K562 (cell line): ENCODE results near the gene DEPDC1B. TPM values are rescaled to one million over a fixed set of nuclear protein-coding genes. Genes with fewer than 3 reads are reported as not detected.

Experiments used
- polyA plus RNA-seq, 8 experiments: library from polyadenylated mRNA; depleted of rRNA in 4 of 8; stranded (reverse) in 5 of 8; unstranded in 3 of 8; fragments of >200 nt; fragmentation: Nextera tagmentation in 2 of 8; fragmentation: Illumina TruSeq in 1 of 8; extraction: Ambion mirVana in 2 of 8; extraction: Trizol in 1 of 8; gene quantifications; 2 replicates each; pipeline versions ENCODE4 v1.2.1 to v1.2.3, GENCODE V29; 2011 to 2014; ENCODE audit warnings: inconsistent platforms in 1 of 8, missing spikeins in 1 of 8
- total RNA-seq, 7 experiments: library from RNA; depleted of rRNA in 6 of 7; stranded (reverse); fragments of >200 nt in 6 of 7; fragmentation: Illumina TruSeq in 2 of 7; extraction: Trizol in 2 of 7; gene quantifications; 2 replicates each; pipeline versions ENCODE4 v1.2.1 to v1.2.3, GENCODE V29; 2011 to 2021; ENCODE audit warnings: low replicate concordance in 1 of 7

The DEPDC1B gene
- total and polyA plus RNA-seq, 9 of the 15 experiments (the other 6 are each of a cell fraction or from before 2014, with no cell fraction given) = 36.0 to 67.2 (median 44.5) TPM

Other genes with a start within 250 kb of the DEPDC1B start
- gene ELOVL7, start 144.1 kb upstream of the DEPDC1B start, total RNA-seq (2014; rRNA removed) = 4.5 and 5.8 TPM in 2 replicates
- 12.3 and 15.0 TPM in 2 replicates for gene ELOVL7, start 144.1 kb upstream of the DEPDC1B start, total RNA-seq (2014; rRNA removed; fragmentation: Illumina TruSeq; extraction: Trizol)
- gene ELOVL7, start 144.1 kb upstream of the DEPDC1B start, total RNA-seq (2015; rRNA removed; fragmentation: Illumina TruSeq; extraction: Trizol) = 6.7 and 8.2 TPM in 2 replicates
- 9.4 and 11.6 TPM in 2 replicates for gene ELOVL7, start 144.1 kb upstream of the DEPDC1B start, total RNA-seq (2021)
- gene ELOVL7, start 144.1 kb upstream of the DEPDC1B start, polyA plus RNA-seq (2011; rRNA removed) = 6.7 and 26.7 TPM in 2 replicates
- gene ELOVL7, start 144.1 kb upstream of the DEPDC1B start, polyA plus RNA-seq (2014; fragmentation: Illumina TruSeq; extraction: Trizol) = 11.3 and 11.4 TPM in 2 replicates
- gene ELOVL7, start 144.1 kb upstream of the DEPDC1B start, polyA plus RNA-seq (2014; fragmentation: Nextera tagmentation; extraction: Ambion mirVana) = 1 to 10 TPM; 4.6 to 5.6 TPM
- gene ELOVL7, start 144.1 kb upstream of the DEPDC1B start, polyA plus RNA-seq (2014; rRNA removed) = 6.9 and 8.9 TPM in 2 replicates
- 10.1 and 14.6 TPM in 2 replicates for gene ERCC8, start 244.9 kb upstream of the DEPDC1B start, total RNA-seq (2014; rRNA removed)
- 29.0 and 30.0 TPM in 2 replicates for gene ERCC8, start 244.9 kb upstream of the DEPDC1B start, total RNA-seq (2014; rRNA removed; fragmentation: Illumina TruSeq; extraction: Trizol)
- gene ERCC8, start 244.9 kb upstream of the DEPDC1B start, total RNA-seq (2015; rRNA removed; fragmentation: Illumina TruSeq; extraction: Trizol) = 24.4 and 24.8 TPM in 2 replicates
- 14.1 and 15.6 TPM in 2 replicates for gene ERCC8, start 244.9 kb upstream of the DEPDC1B start, total RNA-seq (2021)
- 36.7 and 41.8 TPM in 2 replicates for gene ERCC8, start 244.9 kb upstream of the DEPDC1B start, polyA plus RNA-seq (2011; rRNA removed)
- 19.1 and 20.4 TPM in 2 replicates for gene ERCC8, start 244.9 kb upstream of the DEPDC1B start, polyA plus RNA-seq (2014; fragmentation: Illumina TruSeq; extraction: Trizol)
- gene ERCC8, start 244.9 kb upstream of the DEPDC1B start, polyA plus RNA-seq (2014; fragmentation: Nextera tagmentation; extraction: Ambion mirVana) = 10 to 100 TPM; 37.1 to 39.4 TPM
- gene ERCC8, start 244.9 kb upstream of the DEPDC1B start, polyA plus RNA-seq (2014; rRNA removed) = 16.1 and 17.1 TPM in 2 replicates
- 61.5 and 66.4 TPM in 2 replicates for gene NDUFAF2, start 245.0 kb upstream of the DEPDC1B start, total RNA-seq (2014; rRNA removed)
- gene NDUFAF2, start 245.0 kb upstream of the DEPDC1B start, total RNA-seq (2014; rRNA removed; fragmentation: Illumina TruSeq; extraction: Trizol) = 95.9 and 104 TPM in 2 replicates
- 89.3 and 93.6 TPM in 2 replicates for gene NDUFAF2, start 245.0 kb upstream of the DEPDC1B start, total RNA-seq (2015; rRNA removed; fragmentation: Illumina TruSeq; extraction: Trizol)
- 56.0 and 58.9 TPM in 2 replicates for gene NDUFAF2, start 245.0 kb upstream of the DEPDC1B start, total RNA-seq (2021)
- 55.5 and 64.3 TPM in 2 replicates for gene NDUFAF2, start 245.0 kb upstream of the DEPDC1B start, polyA plus RNA-seq (2011; rRNA removed)
- gene NDUFAF2, start 245.0 kb upstream of the DEPDC1B start, polyA plus RNA-seq (2014; fragmentation: Illumina TruSeq; extraction: Trizol) = 81.0 and 100 TPM in 2 replicates
- 100 to 1,000 TPM; 140 to 155 TPM for gene NDUFAF2, start 245.0 kb upstream of the DEPDC1B start, polyA plus RNA-seq (2014; fragmentation: Nextera tagmentation; extraction: Ambion mirVana)
- gene NDUFAF2, start 245.0 kb upstream of the DEPDC1B start, polyA plus RNA-seq (2014; rRNA removed) = 112 and 128 TPM in 2 replicates